Endothelial cell of umbilical vein (primary cell): ENCODE measurements around the gene GFAP. TPM values are rescaled to one million over a fixed set of nuclear protein-coding genes. Genes with fewer than 3 reads are reported as not detected.

Experiments used
- BruUV-seq: library from RNA; stranded (reverse); fragments of 400-500 nt; replicated peaks from 2 replicates; lab custom pipeline; 2021; lab: Mats Ljungman, UMichigan
- CTCF ChIA-PET: fragments of 300-600, 350-600 bp; sonication (Branson Sonifier 250); formaldehyde crosslinking; loops from one replicate; lab custom pipeline; 2021; ENCODE audit warnings: antibody characterized with exemption, inconsistent platforms; lab: Charles Lee
- POLR2A ChIA-PET: fragments of 300-600, 350-600 bp; sonication (Branson Sonifier 250); formaldehyde crosslinking; loops from one replicate; lab custom pipeline; 2021; ENCODE audit warnings: antibody characterized with exemption, inconsistent platforms; lab: Charles Lee
- DNase-seq: peaks from one replicate; pipeline ENCODE4 v3.0.0-alpha.2; 2011; ENCODE audit warnings: low read depth, low spot score
- FAIRE-seq: peaks from 2 replicates; lab custom pipeline; 2011; peaks lifted over from hg19 to GRCh38; lab: Jason Lieb, UNC
- H2AFZ ChIP-seq: 2 replicates; pipeline ENCODE4 v1.6.0; 2012; ENCODE audit warnings: low read depth, low read length, control low read depth, inconsistent platforms
- H3K27ac ChIP-seq: 2 replicates; pipeline ENCODE4 v1.5.1; 2011; ENCODE audit warnings: low read depth, mild to moderate bottlenecking, control low read depth, low read length, moderate library complexity; ENCODE audit not compliant: insufficient read depth
- H3K27me3 ChIP-seq, 2 experiments: 2 replicates each; pipeline versions ENCODE4 v1.6.0 to v1.6.1; 2011; ENCODE audit warnings: low read length in 2 of 2, mixed read lengths in 1 of 2; ENCODE audit not compliant: control insufficient read depth in 2 of 2, insufficient read depth in 2 of 2
- H3K36me3 ChIP-seq, 2 experiments: 2 replicates in 1 of 2; 3 replicates in 1 of 2; pipeline ENCODE4 v1.5.1; 2011; ENCODE audit warnings: low read length in 2 of 2, mild to moderate bottlenecking in 1 of 2, moderate library complexity in 1 of 2; ENCODE audit not compliant: control insufficient read depth in 2 of 2, insufficient read depth in 2 of 2; ENCODE audit errors: extremely low read depth in 1 of 2
- H3K4me1 ChIP-seq: 3 replicates; pipeline ENCODE4 v1.5.1; 2011; ENCODE audit warnings: mild to moderate bottlenecking, low read length; ENCODE audit not compliant: control insufficient read depth, insufficient read depth; ENCODE audit errors: extremely low read depth
- H3K4me2 ChIP-seq: 2 replicates; pipeline ENCODE4 v1.6.1; 2011; ENCODE audit warnings: low read length, control low read depth, mixed read lengths; ENCODE audit not compliant: insufficient read depth
- H3K4me3 ChIP-seq, 3 experiments: fragments of 200-600 bp in 1 of 3; sonication (generic), shearing (Covaris generic) in 1 of 3; replicated peaks in 1 of 3; 2 replicates each; pipeline ENCODE4 v1.5.1; 2011 to 2016; ENCODE audit warnings: control low read depth in 3 of 3, low read length in 3 of 3, mild to moderate bottlenecking in 2 of 3, inconsistent platforms in 1 of 3, low read depth in 1 of 3, moderate library complexity in 1 of 3; ENCODE audit not compliant: insufficient read depth in 1 of 3
- H3K79me2 ChIP-seq: 2 replicates; pipeline ENCODE4 v1.6.0; 2012; ENCODE audit warnings: low read length, inconsistent platforms; ENCODE audit not compliant: control insufficient read depth, insufficient read depth
- H3K9ac ChIP-seq: replicated peaks from 2 replicates; pipeline ENCODE3; 2011; ENCODE audit warnings: low read length, control low read depth; ENCODE audit not compliant: insufficient read depth; ENCODE audit errors: extremely low read depth
- H3K9me1 ChIP-seq: replicated peaks from 3 replicates; pipeline ENCODE4 v1.6.0; 2011; ENCODE audit warnings: mild to moderate bottlenecking, low read length; ENCODE audit not compliant: control insufficient read depth, insufficient read depth; ENCODE audit errors: extremely low read depth
- H3K9me3 ChIP-seq: replicated peaks from 2 replicates; pipeline ENCODE4 v1.5.1; 2012; ENCODE audit warnings: low read length, inconsistent platforms; ENCODE audit not compliant: control insufficient read depth, insufficient read depth
- H4K20me1 ChIP-seq: replicated peaks from 2 replicates; pipeline ENCODE3; 2011; ENCODE audit warnings: mild to moderate bottlenecking, low read length; ENCODE audit not compliant: control insufficient read depth, insufficient read depth; ENCODE audit errors: extremely low read depth
- EZH2 ChIP-seq: IDR thresholded peaks from 2 replicates; pipeline ENCODE4 v1.6.1; 2012; ENCODE audit warnings: borderline replicate concordance, low read depth, mild to moderate bottlenecking, moderate library complexity, low read length, inconsistent platforms; ENCODE audit not compliant: severe bottlenecking
- FOS ChIP-seq: IDR thresholded peaks from 2 replicates; pipeline ENCODE4 v1.6.1; 2011; ENCODE audit warnings: mild to moderate bottlenecking, low read length, moderate library complexity, borderline replicate concordance; ENCODE audit not compliant: insufficient read depth
- GATA2 ChIP-seq: IDR thresholded peaks from 2 replicates; pipeline ENCODE4 v1.7.0; 2011; ENCODE audit warnings: low read depth, mild to moderate bottlenecking, moderate library complexity, mixed read lengths, low read length; ENCODE audit not compliant: insufficient read length, insufficient read depth
- MYC ChIP-seq: IDR thresholded peaks from one replicate; pipeline ENCODE4 v1.6.1; 2011; ENCODE audit warnings: mild to moderate bottlenecking, low read depth, low read length
- POLR2A ChIP-seq: IDR thresholded peaks from 2 replicates; pipeline ENCODE4 v1.6.1; 2012; ENCODE audit warnings: low read depth, mild to moderate bottlenecking, control low read depth, low read length
- POLR2AphosphoS5 ChIP-seq: IDR thresholded peaks from 2 replicates; pipeline ENCODE4 v1.6.1; 2012; ENCODE audit warnings: low read depth, mild to moderate bottlenecking, control low read depth, low read length, moderate library complexity; ENCODE audit not compliant: insufficient read depth
- dilution Hi-C: fragments of 300-500 bp; cut with MboI; formaldehyde crosslinking; loops from one replicate; pipeline ENCODE4 v1.15.0; 2019; ENCODE audit warnings: low sequenced_read_pairs; ENCODE audit not compliant: extremely low pct_ligation_motif_present
- intact Hi-C: fragments of 100-400 bp; cut with micrococcal nuclease; formaldehyde crosslinking; loops from one replicate; pipeline ENCODE4 v1.10.0; 2022
- polyA plus RNA-seq, 4 experiments: library from polyadenylated mRNA; depleted of rRNA in 3 of 4; stranded (reverse) in 3 of 4; unstranded in 1 of 4; fragments of >200 nt; gene quantifications; 2 replicates each; pipeline versions ENCODE4 v1.2.1 to v1.2.3, GENCODE V29; 2011 to 2012; ENCODE audit warnings: missing spikeins in 1 of 4
- total RNA-seq: library from RNA; stranded (reverse); gene quantifications from 2 replicates; pipeline ENCODE4 v1.2.3, GENCODE V29; 2021

The GFAP gene
- total and polyA plus RNA-seq, 2 donors (not counting 3 experiments of a cell fraction or from before 2014, with no cell fraction given): 0.07 to 0.42 TPM

DNA sequence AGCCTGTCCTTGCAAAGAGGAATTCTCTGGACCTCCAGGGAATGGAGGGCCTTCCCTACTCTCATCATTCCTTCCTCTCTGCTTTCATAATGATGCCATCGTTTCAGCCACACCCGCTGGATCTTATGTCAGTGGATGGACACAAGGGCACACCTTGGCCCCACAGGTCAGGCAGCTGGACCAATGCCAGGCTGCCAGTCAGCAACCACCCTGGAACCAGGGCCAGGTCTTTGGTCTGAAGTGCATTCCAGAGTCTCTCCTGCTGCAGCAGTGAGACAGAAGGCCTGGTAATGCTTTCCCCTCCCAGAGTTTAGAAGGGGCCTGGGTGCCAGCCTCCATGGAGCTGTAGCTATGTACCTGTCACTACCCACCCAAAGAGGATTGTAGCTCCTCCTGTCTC is 45.4 kb upstream of the GFAP start:
- Histone ChIP-seq H3K36me3 (no peaks in the 10 kb centered on the region), H3K4me1 (no peaks in the 10 kb centered on the region), H3K4me2 (no peak overlapping the region), H2AFZ (no peak overlapping the region), H3K79me2 (no peaks in the 10 kb centered on the region), H3K27ac (no peak overlapping the region), H3K4me3 (no peak overlapping the region), H3K27me3 (peaks cover 17 to 20% of the 10 kb centered on the region in 2 experiments), H4K20me1 (no peaks in the 10 kb centered on the region), H3K9me3 (no peaks in the 10 kb centered on the region), H3K9me1 (no peaks in the 10 kb centered on the region), H3K9ac (no peak overlapping the region)
- TF ChIP-seq EZH2 (no peak), POLR2AphosphoS5 (no peak), FOS (no peak), POLR2A (no peak), GATA2 (no peak), MYC (no peak)
- dilution Hi-C loops: no loop called here
- DNase-seq: no peak
- CTCF ChIA-PET: interaction anchor here (1.4 to 2.0 kb wide), 3 partner anchors 10 to 59 kb away, joined by 3 to 9 read pairs (median 3); no protein-coding TSS in a partner anchor
- POLR2A ChIA-PET: no interaction called here
- intact Hi-C loops: no loop called here
- BruUV-seq: no TSS peak
- no peak for FAIRE-seq

- dilution Hi-C loops (no loop called here), intact Hi-C loops (no loop called here)
- CTCF ChIA-PET: interaction anchor here (1.3 to 1.4 kb wide), 4 partner anchors 8 to 59 kb away, joined by 3 to 6 read pairs (median 4); partner anchors contain the start of gene C1QL1
- POLR2A ChIA-PET: interaction anchor here (1.0 kb wide), 1 partner anchor 11 kb away, joined by 4 read pairs; no protein-coding TSS in a partner anchor
- Histone ChIP-seq H3K9ac (no peak overlapping the region), H4K20me1 (no peaks in the 10 kb centered on the region), H2AFZ (peak overlapping the region; percentile 70), H3K79me2 (no peaks in the 10 kb centered on the region), H3K4me1 (no peaks in the 10 kb centered on the region), H3K27ac (no peak overlapping the region), H3K9me1 (no peaks in the 10 kb centered on the region), H3K36me3 (no peaks in the 10 kb centered on the region), H3K4me3 (peak overlapping the region in 1 of 3 experiments; percentile 25), H3K27me3 (peaks cover 15% of the 10 kb centered on the region in 2 experiments), H3K9me3 (no peaks in the 10 kb centered on the region), H3K4me2 (peak overlapping the region; percentile 12)
- DNase-seq: no peak
- FAIRE-seq: peak; percentile 38
- TF ChIP-seq GATA2 (no peak), EZH2 (peak; percentile 29)
- no TSS peak for BruUV-seq
These were observed 44.7 kb upstream of the GFAP start for GRCh38 chr17:44959821-44960531.
